Left ventricle myocardium inferior (tissue), 1 donor: ENCODE results near the gene OMA1. TPM values are rescaled to one million over a fixed set of nuclear protein-coding genes. Genes with fewer than 3 reads are reported as not detected.

Experiments
- DNase-seq: peaks from one replicate; pipeline ENCODE4 v3.0.0-alpha.2; 2020
- H3K27ac ChIP-seq: fragments of 200-600 bp; replicated peaks from 2 replicates; pipeline ENCODE4 v1.8.0; 2021
- H3K27me3 ChIP-seq: fragments of 200-600 bp; 2 replicates; pipeline ENCODE4 v1.8.0; 2021; ENCODE audit warnings: low read depth
- H3K36me3 ChIP-seq: fragments of 200-600 bp; 2 replicates; pipeline ENCODE4 v1.8.0; 2021
- H3K4me1 ChIP-seq: fragments of 200-600 bp; 2 replicates; pipeline ENCODE4 v1.8.0; 2021
- H3K4me3 ChIP-seq: fragments of 200-600 bp; 2 replicates; pipeline ENCODE4 v1.8.0; 2021; ENCODE audit warnings: mild to moderate bottlenecking, moderate library complexity
- H3K9me3 ChIP-seq: fragments of 200-600 bp; replicated peaks from 2 replicates; pipeline ENCODE4 v1.8.0; 2021
- intact Hi-C: fragments of 100-400 bp; cut with micrococcal nuclease; formaldehyde crosslinking; loops from one replicate; pipeline ENCODE4 v1.11.0; 2022
- total RNA-seq: library from RNA; stranded (reverse); fragmentation: NEBNext Ultra II Directional; extraction: Animal tissue kit (Norgen Biotek cat#: 25700); gene quantifications from one replicate; pipeline ENCODE4 v1.2.1, GENCODE V29; 2021
- TF ChIP-seq, protein P1 (sequence below): fragments of 200-600 bp; IDR thresholded peaks from 2 replicates; pipeline ENCODE4 v1.8.0; 2021; ENCODE audit warnings: antibody characterized with exemption, mild to moderate bottlenecking, borderline replicate concordance
- donor health status: DM: no; HTN: yes; CAD: no; lungs with severe emphysema.

The OMA1 gene
- total RNA-seq, 1 donor from 2014 or later: 36.6 TPM

DNA sequence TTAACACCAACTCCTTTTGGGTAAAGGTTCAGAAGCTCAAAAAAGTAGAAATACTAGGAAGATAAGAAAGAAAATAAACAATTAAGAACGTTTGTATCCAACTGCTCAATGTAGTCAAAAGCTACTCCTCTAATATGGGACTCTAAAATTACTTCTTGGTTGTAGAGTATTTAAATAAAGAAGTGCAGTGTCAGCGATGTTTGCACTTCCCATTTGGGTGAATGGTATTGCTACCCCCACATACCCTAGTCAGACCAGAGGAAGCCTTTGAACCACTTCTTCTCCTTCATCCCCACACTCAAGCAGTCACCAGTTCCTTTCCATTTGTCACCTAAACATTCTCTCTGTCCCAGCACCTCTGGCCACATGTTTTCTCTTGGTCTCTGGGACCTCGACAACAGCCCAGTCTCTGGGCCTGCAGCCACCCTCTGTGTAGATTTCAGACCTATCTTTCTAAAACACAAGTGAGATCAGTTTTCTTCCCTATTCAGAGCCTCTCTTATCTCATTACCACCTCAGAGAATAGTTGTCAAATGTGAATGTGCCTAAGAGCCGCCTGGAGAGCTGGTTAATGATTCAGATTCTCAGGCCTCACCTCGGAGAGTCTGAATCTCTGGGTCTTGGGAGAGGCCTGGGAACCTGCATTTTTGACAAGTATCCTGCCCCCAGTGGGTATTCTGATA lies 109.8 kb downstream of the OMA1 start:
- Histone ChIP-seq H3K27me3 (no peaks in the 10 kb centered on the region), H3K4me1 (peaks cover 15% of the 10 kb centered on the region), H3K4me3 (no peak overlapping the region), H3K27ac (no peak overlapping the region), H3K9me3 (no peaks in the 10 kb centered on the region), H3K36me3 (no peaks in the 10 kb centered on the region)
- intact Hi-C loops: no loop called here
- TF ChIP-seq, protein P1, sequence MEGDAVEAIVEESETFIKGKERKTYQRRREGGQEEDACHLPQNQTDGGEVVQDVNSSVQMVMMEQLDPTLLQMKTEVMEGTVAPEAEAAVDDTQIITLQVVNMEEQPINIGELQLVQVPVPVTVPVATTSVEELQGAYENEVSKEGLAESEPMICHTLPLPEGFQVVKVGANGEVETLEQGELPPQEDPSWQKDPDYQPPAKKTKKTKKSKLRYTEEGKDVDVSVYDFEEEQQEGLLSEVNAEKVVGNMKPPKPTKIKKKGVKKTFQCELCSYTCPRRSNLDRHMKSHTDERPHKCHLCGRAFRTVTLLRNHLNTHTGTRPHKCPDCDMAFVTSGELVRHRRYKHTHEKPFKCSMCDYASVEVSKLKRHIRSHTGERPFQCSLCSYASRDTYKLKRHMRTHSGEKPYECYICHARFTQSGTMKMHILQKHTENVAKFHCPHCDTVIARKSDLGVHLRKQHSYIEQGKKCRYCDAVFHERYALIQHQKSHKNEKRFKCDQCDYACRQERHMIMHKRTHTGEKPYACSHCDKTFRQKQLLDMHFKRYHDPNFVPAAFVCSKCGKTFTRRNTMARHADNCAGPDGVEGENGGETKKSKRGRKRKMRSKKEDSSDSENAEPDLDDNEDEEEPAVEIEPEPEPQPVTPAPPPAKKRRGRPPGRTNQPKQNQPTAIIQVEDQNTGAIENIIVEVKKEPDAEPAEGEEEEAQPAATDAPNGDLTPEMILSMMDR: no peak
- DNase-seq: no peak

- DNase-seq: no peak
- H3K4me3 ChIP-seq: no peak overlapping the region
- intact Hi-C loops: no loop called here
- TF ChIP-seq, protein P1: no peak
- peaks cover 15% of the 10 kb centered on the region for H3K4me1 ChIP-seq
- H3K9me3 ChIP-seq: no peaks in the 10 kb centered on the region
- no peak overlapping the region for H3K27ac ChIP-seq
- no peaks in the 10 kb centered on the region for H3K27me3 ChIP-seq
- no peaks in the 10 kb centered on the region for H3K36me3 ChIP-seq
These were observed 111.2 kb downstream of the OMA1 start for GRCh38 chr1:58435376-58435775.

DNA sequence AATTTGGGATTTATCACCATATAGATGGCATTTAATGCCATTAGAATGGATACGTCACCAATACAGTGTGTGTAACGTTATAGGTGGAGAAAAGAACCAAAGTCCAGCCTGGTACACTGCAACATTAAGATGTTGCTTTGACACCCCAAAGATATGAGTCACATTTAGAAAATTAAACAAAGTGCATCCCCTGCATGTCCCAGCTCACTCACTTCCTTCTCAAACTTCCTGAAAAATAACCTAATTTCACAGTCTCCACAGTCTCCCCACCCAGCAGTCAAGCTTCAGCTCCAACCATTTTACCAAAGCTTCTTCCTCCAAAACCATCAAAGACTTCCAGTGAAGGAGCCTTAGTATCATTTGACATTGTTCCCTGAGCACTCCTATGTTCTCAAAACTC lies 111.9 kb downstream of the OMA1 start:
- Histone ChIP-seq H3K36me3 (no peaks in the 10 kb centered on the region), H3K4me1 (peaks cover 15% of the 10 kb centered on the region), H3K27ac (no peak overlapping the region), H3K9me3 (no peaks in the 10 kb centered on the region), H3K27me3 (no peaks in the 10 kb centered on the region), H3K4me3 (no peak overlapping the region)
- DNase-seq: no peak
- intact Hi-C loops: no loop called here
- TF ChIP-seq, protein P1: no peak

GRCh38 chr1:58434181-58434580 lies 112.3 kb downstream of the OMA1 start:
- TF ChIP-seq, protein P1: no peak

GRCh38 chr1:58432851-58433668 lies 113.5 kb downstream of the OMA1 start:
- H3K27me3 ChIP-seq: no peaks in the 10 kb centered on the region
- DNase-seq: peak; percentile 33
- intact Hi-C loops: no loop called here
- H3K9me3 ChIP-seq: peaks cover 4% of the 10 kb centered on the region
- H3K36me3 ChIP-seq: no peaks in the 10 kb centered on the region
- TF ChIP-seq, protein P1: no peak
- H3K4me3 ChIP-seq: no peak overlapping the region
- H3K4me1 ChIP-seq: peaks cover 15% of the 10 kb centered on the region
- peak overlapping the region; percentile 4 for H3K27ac ChIP-seq

More at GRCh38 chr1:58434181-58434580, 112.3 kb downstream of the OMA1 start:
- no peak for DNase-seq
- Histone ChIP-seq H3K4me3 (no peak overlapping the region), H3K27me3 (no peaks in the 10 kb centered on the region), H3K4me1 (peaks cover 15% of the 10 kb centered on the region), H3K9me3 (no peaks in the 10 kb centered on the region), H3K27ac (no peak overlapping the region), H3K36me3 (no peaks in the 10 kb centered on the region)
- intact Hi-C loops: no loop called here
